Loucy (cell line): ENCODE measurements around the gene CCDC83.
"Not testable (repeated sequence)": the region's sequence is repeated elsewhere in the genome, so short reads cannot be mapped to it uniquely, and the experiment has no call there.

Experiments used
- EZH2phosphoT487 ChIP-seq: fragments of 200-600 bp; IDR thresholded peaks from 2 replicates; pipeline ENCODE4 v1.6.1; 2018; ENCODE audit warnings: antibody characterized with exemption, mild to moderate bottlenecking, moderate library complexity, borderline replicate concordance
- TF ChIP-seq, protein P1 (sequence below): fragments of 200-600 bp; sonication (generic); conservative IDR thresholded peaks from 2 replicates; pipeline ENCODE4 v1.5.1; 2014; ENCODE audit warnings: mild to moderate bottlenecking, antibody characterized with exemption, low read length

GRCh38 chr11:85840932-85841331 lies 14.3 kb upstream of the CCDC83 start:
- TF ChIP-seq, protein P1, sequence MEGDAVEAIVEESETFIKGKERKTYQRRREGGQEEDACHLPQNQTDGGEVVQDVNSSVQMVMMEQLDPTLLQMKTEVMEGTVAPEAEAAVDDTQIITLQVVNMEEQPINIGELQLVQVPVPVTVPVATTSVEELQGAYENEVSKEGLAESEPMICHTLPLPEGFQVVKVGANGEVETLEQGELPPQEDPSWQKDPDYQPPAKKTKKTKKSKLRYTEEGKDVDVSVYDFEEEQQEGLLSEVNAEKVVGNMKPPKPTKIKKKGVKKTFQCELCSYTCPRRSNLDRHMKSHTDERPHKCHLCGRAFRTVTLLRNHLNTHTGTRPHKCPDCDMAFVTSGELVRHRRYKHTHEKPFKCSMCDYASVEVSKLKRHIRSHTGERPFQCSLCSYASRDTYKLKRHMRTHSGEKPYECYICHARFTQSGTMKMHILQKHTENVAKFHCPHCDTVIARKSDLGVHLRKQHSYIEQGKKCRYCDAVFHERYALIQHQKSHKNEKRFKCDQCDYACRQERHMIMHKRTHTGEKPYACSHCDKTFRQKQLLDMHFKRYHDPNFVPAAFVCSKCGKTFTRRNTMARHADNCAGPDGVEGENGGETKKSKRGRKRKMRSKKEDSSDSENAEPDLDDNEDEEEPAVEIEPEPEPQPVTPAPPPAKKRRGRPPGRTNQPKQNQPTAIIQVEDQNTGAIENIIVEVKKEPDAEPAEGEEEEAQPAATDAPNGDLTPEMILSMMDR, result not testable (repeated sequence)
- TF ChIP-seq EZH2phosphoT487, result not testable (repeated sequence)
